CD4-positive, alpha-beta T cell treated with Interleukin-12 subunit alpha and Interleukin-12 subunit beta, for 1 hour (primary cell): ENCODE measurements around the gene TIAM2.
"Not testable (repeated sequence)": the region's sequence is repeated elsewhere in the genome, so short reads cannot be mapped to it uniquely, and the experiment has no call there.

Experiments used
- DNase-seq: peaks from one replicate; pipeline ENCODE4 v3.0.0-alpha.2; 2020

The TIAM2 gene

GRCh38 chr6:155212106-155212505 is 217.0 kb downstream of the TIAM2 start:
- DNase-seq, result no peak

- DNase-seq, result no peak
Observed at GRCh38 chr6:155212616-155213380, 217.7 kb downstream of the TIAM2 start.

GRCh38 chr6:155213611-155214372 is 218.7 kb downstream of the TIAM2 start:
- no peak for DNase-seq

- DNase-seq, result no peak
Observed at GRCh38 chr6:155215906-155216305, 220.8 kb downstream of the TIAM2 start.

- no peak for DNase-seq
Observed at GRCh38 chr6:155216312-155217046, 221.4 kb downstream of the TIAM2 start.

- not testable (repeated sequence) for DNase-seq
Observed at GRCh38 chr6:155218711-155219110, 223.6 kb downstream of the TIAM2 start.

GRCh38 chr6:155219299-155219698 is 224.2 kb downstream of the TIAM2 start:
- DNase-seq, result no peak

- no peak for DNase-seq
Observed at GRCh38 chr6:155219858-155220301, 224.8 kb downstream of the TIAM2 start.

GRCh38 chr6:155221086-155221485 is 226.0 kb downstream of the TIAM2 start:
- DNase-seq, result no peak

GRCh38 chr6:155222506-155222905 is 227.4 kb downstream of the TIAM2 start:
- no peak for DNase-seq

GRCh38 chr6:155223646-155224451 is 228.7 kb downstream of the TIAM2 start:
- peak; percentile 42 for DNase-seq

GRCh38 chr6:155224618-155225017 is 229.5 kb downstream of the TIAM2 start:
- DNase-seq, result peak; percentile 1

- no peak for DNase-seq
Observed at GRCh38 chr6:155227046-155227445, 231.9 kb downstream of the TIAM2 start.

- DNase-seq, result no peak
Observed at GRCh38 chr6:155228546-155229166, 233.5 kb downstream of the TIAM2 start.

- not testable (repeated sequence) for DNase-seq
Observed at GRCh38 chr6:155230975-155231374, 235.9 kb downstream of the TIAM2 start.

- no peak for DNase-seq
Observed at GRCh38 chr6:155232848-155233247, 237.7 kb downstream of the TIAM2 start.

- no peak for DNase-seq
Observed at GRCh38 chr6:155234167-155234566, 239.1 kb downstream of the TIAM2 start.

- no peak for DNase-seq
Observed at GRCh38 chr6:155234687-155235086, 239.6 kb downstream of the TIAM2 start.

- no peak for DNase-seq
Observed at GRCh38 chr6:155235087-155235486, 240.0 kb downstream of the TIAM2 start.

GRCh38 chr6:155237613-155238012 is 242.5 kb downstream of the TIAM2 start:
- DNase-seq, result no peak

- no peak for DNase-seq
Observed at GRCh38 chr6:155240905-155241600, 245.9 kb downstream of the TIAM2 start.
